CD14-positive monocyte (primary cell): Measurements from ENCODE around the gene TMEM182. TPM values are rescaled to one million over a fixed set of nuclear protein-coding genes. Genes with fewer than 3 reads are reported as not detected.

Experiments
- DNase-seq, 3 donors: peaks; one replicate each; pipeline ENCODE4 v3.0.0-alpha.2; 2011 to 2022
- H2AFZ ChIP-seq: 2 replicates; pipeline ENCODE4 v1.6.0; 2012; ENCODE audit warnings: mild to moderate bottlenecking, low read depth, low read length, inconsistent platforms; ENCODE audit not compliant: insufficient read depth, poor library complexity, severe bottlenecking
- H3K27ac ChIP-seq, 2 donors: 1 replicate in 1 of 2; 2 replicates in 1 of 2; pipeline ENCODE4 v1.5.1; 2012 to 2013; ENCODE audit warnings: low read length in 2 of 2, control low read depth in 1 of 2, inconsistent platforms in 1 of 2, low read depth in 1 of 2, mild to moderate bottlenecking in 1 of 2
- H3K27me3 ChIP-seq, 2 donors: one replicate each; pipeline versions ENCODE4 v1.6.0 to v1.6.1; 2011 to 2013; ENCODE audit warnings: low read length in 2 of 2; ENCODE audit not compliant: control insufficient read depth in 2 of 2, insufficient read depth in 2 of 2
- H3K36me3 ChIP-seq, 2 donors: replicated peaks in 1 of 2; 1 replicate in 1 of 2; 2 replicates in 1 of 2; pipeline versions ENCODE4 v1.5.1 to v1.6.1; 2012 to 2013; ENCODE audit warnings: low read length in 2 of 2, control low read depth in 1 of 2, inconsistent platforms in 1 of 2, mild to moderate bottlenecking in 1 of 2; ENCODE audit not compliant: insufficient read depth in 2 of 2, control insufficient read depth in 1 of 2
- H3K4me1 ChIP-seq, 2 donors: 1 replicate in 1 of 2; 2 replicates in 1 of 2; pipeline versions ENCODE4 v1.5.1 to v1.6.1; 2012 to 2013; ENCODE audit warnings: low read length in 2 of 2, control low read depth in 1 of 2, inconsistent platforms in 1 of 2, mild to moderate bottlenecking in 1 of 2, moderate library complexity in 1 of 2; ENCODE audit not compliant: insufficient read depth in 2 of 2, control insufficient read depth in 1 of 2
- H3K4me2 ChIP-seq: replicated peaks from 2 replicates; pipeline ENCODE3; 2012; ENCODE audit warnings: low read length, moderate library complexity, mild to moderate bottlenecking; ENCODE audit not compliant: poor library complexity, severe bottlenecking; ENCODE audit errors: extremely low read depth
- H3K4me3 ChIP-seq, 3 experiments: fragments of 200-600 bp in 1 of 3; sonication (generic) in 1 of 3; replicated peaks in 1 of 3; 1 replicate in 2 of 3; 2 replicates in 1 of 3; pipeline ENCODE4 v1.5.1; 2011 to 2013; ENCODE audit warnings: low read length in 3 of 3, mild to moderate bottlenecking in 3 of 3, control low read depth in 2 of 3, low read depth in 2 of 3, inconsistent platforms in 1 of 3, moderate library complexity in 1 of 3
- H3K79me2 ChIP-seq: 2 replicates; pipeline ENCODE4 v1.6.0; 2012; ENCODE audit warnings: mild to moderate bottlenecking, control low read depth, inconsistent platforms, low read length, moderate library complexity; ENCODE audit not compliant: insufficient read depth
- H3K9ac ChIP-seq: 2 replicates; pipeline ENCODE4 v1.6.0; 2017; ENCODE audit warnings: low read length, mild to moderate bottlenecking; ENCODE audit not compliant: insufficient read depth, poor library complexity, severe bottlenecking
- H3K9me3 ChIP-seq, 2 donors: replicated peaks in 1 of 2; 1 replicate in 1 of 2; 2 replicates in 1 of 2; pipeline versions ENCODE4 v1.5.1 to v1.6.1; 2012 to 2013; ENCODE audit warnings: low read length in 2 of 2, control low read depth in 1 of 2; ENCODE audit not compliant: control insufficient read depth in 1 of 2, insufficient read depth in 1 of 2
- H4K20me1 ChIP-seq: 2 replicates; pipeline ENCODE4 v1.6.0; 2012; ENCODE audit warnings: mild to moderate bottlenecking, low read length, control low read depth, moderate library complexity; ENCODE audit not compliant: insufficient read depth
- H3K27ac Mint-ChIP-seq, 7 donors: one replicate each; pipeline ENCODE4 v1.8.0; 2020; ENCODE audit warnings: mild to moderate bottlenecking in 7 of 7, mixed read lengths in 7 of 7, moderate library complexity in 6 of 7, inconsistent platforms in 2 of 7
- H3K27me3 Mint-ChIP-seq, 3 donors: one replicate each; pipeline ENCODE4 v1.8.0; 2021 to 2022; ENCODE audit warnings: low read depth in 3 of 3, mild to moderate bottlenecking in 3 of 3, mixed read lengths in 3 of 3, moderate library complexity in 3 of 3, inconsistent platforms in 1 of 3
- H3K36me3 Mint-ChIP-seq, 2 donors: one replicate each; pipeline ENCODE4 v1.8.0; 2020; ENCODE audit warnings: mixed read lengths in 2 of 2, inconsistent platforms in 1 of 2, mild to moderate bottlenecking in 1 of 2
- H3K4me1 Mint-ChIP-seq: one replicate; pipeline ENCODE4 v1.8.0; 2020; ENCODE audit warnings: mild to moderate bottlenecking, mixed read lengths
- H3K4me3 Mint-ChIP-seq, 2 donors: one replicate each; pipeline ENCODE4 v1.8.0; 2020; ENCODE audit warnings: mild to moderate bottlenecking in 2 of 2, mixed read lengths in 2 of 2, moderate library complexity in 1 of 2
- H3K9me3 Mint-ChIP-seq, 7 donors: one replicate each; pipeline ENCODE4 v1.8.0; 2020 to 2022; ENCODE audit warnings: mixed read lengths in 7 of 7, mild to moderate bottlenecking in 6 of 7, moderate library complexity in 6 of 7, inconsistent platforms in 2 of 7
- CTCF ChIP-seq: fragments of 200-600 bp; IDR thresholded peaks from one replicate; pipeline ENCODE4 v1.8.0; 2022; ENCODE audit warnings: antibody characterized with exemption, mild to moderate bottlenecking
- WGBS: methylation state at CpG from one replicate; pipeline ENCODE4 v1.1.5; 2013; ENCODE audit warnings: missing lambda C conversion rate; ENCODE audit not compliant: insufficient coverage; 5-methylcytosine and 5-hydroxymethylcytosine counted together
- intact Hi-C, 2 donors: fragments of 100-400 bp; cut with micrococcal nuclease; formaldehyde crosslinking; loops; one replicate each; pipeline versions ENCODE4 v1.15.0 to v1.15.1; 2023
- polyA plus RNA-seq, 3 donors: library from polyadenylated mRNA; depleted of rRNA in 1 of 3; unstranded in 2 of 3; stranded (reverse) in 1 of 3; fragments of 300-500 nt in 2 of 3; fragments of >200 nt in 1 of 3; fragmentation: Illumina TruSeq in 2 of 3; gene quantifications; 1 replicate in 2 of 3; 2 replicates in 1 of 3; pipeline ENCODE4 v1.2.3, GENCODE V29; 2012 to 2021

The TMEM182 gene
- polyA plus RNA-seq, 3 donors = 0.24 to 0.69 (median 0.28) TPM

GRCh38 chr2:102737431-102737830 is 24.4 kb upstream of the TMEM182 start:
- WGBS = no CpG with 5 or more reads among the region's 1 CpG

DNA sequence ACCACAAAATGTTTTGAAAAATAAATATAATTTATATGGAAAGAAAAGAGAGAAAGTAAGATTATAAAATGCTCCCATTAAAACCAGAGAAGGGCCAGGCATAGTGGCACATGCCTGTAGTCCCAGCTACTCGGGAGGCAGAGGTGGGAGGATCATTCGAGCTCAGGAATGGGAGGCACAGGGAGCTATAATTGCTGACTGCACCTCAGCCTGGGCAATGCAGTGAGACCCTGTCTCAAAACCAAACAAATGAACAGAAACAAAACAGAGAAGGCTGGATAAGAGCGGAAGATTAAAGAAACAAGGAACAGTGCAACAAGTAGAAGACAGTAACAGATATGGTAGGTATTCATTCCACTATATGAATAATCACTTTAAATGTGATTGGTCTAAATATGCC is 18.6 kb upstream of the TMEM182 start:
- no peak overlapping the region for H2AFZ ChIP-seq
- H3K27ac ChIP-seq = no peak overlapping the region
- no peaks in the 10 kb centered on the region for H4K20me1 ChIP-seq
- Mint-ChIP-seq H3K36me3 (no peaks in the 10 kb centered on the region), H3K27me3 (peaks cover 0 to 3% (median under 1%) of the 10 kb centered on the region in 3 donors), H3K4me1 (no peaks in the 10 kb centered on the region), H3K4me3 (no peak overlapping the region), H3K27ac (peak overlapping the region in 1 of 7 donors; percentile 74), H3K9me3 (peaks cover 0 to 4% (median 0%) of the 10 kb centered on the region in 7 donors)
- no peak overlapping the region for H3K4me3 ChIP-seq
- no peak for TF ChIP-seq CTCF
- no peaks in the 10 kb centered on the region for H3K9me3 ChIP-seq
- H3K27me3 ChIP-seq = no peaks in the 10 kb centered on the region
- DNase-seq = no peak
- H3K79me2 ChIP-seq = no peaks in the 10 kb centered on the region
- WGBS = 100% methylated on average over 2 of the region's 3 CpGs
- H3K36me3 ChIP-seq = no peaks in the 10 kb centered on the region
- H3K9ac ChIP-seq = no peak overlapping the region
- intact Hi-C loops = no loop called here
- no peak overlapping the region for H3K4me2 ChIP-seq
- H3K4me1 ChIP-seq = no peaks in the 10 kb centered on the region

More at GRCh38 chr2:102737431-102737830, 24.4 kb upstream of the TMEM182 start:
- Mint-ChIP-seq H3K4me3 (peak overlapping the region in 1 of 2 donors; percentile 98), H3K9me3 (no peaks in the 10 kb centered on the region), H3K36me3 (no peaks in the 10 kb centered on the region), H3K27me3 (peaks cover 0 to 5% (median 1%) of the 10 kb centered on the region in 3 donors), H3K27ac (no peak overlapping the region), H3K4me1 (peaks cover 25% of the 10 kb centered on the region)
- no peak for DNase-seq
- Histone ChIP-seq H3K4me3 (peak overlapping the region in 1 of 3 experiments; percentile 91), H3K36me3 (no peaks in the 10 kb centered on the region), H3K9me3 (no peaks in the 10 kb centered on the region), H3K27ac (no peak overlapping the region), H3K4me1 (peaks cover 11 to 20% of the 10 kb centered on the region in 2 donors), H2AFZ (peak overlapping the region; percentile 99), H3K4me2 (peak overlapping the region; percentile 88), H3K27me3 (no peaks in the 10 kb centered on the region), H4K20me1 (no peaks in the 10 kb centered on the region), H3K9ac (no peak overlapping the region), H3K79me2 (peaks cover 16% of the 10 kb centered on the region)
- intact Hi-C loops = no loop called here
- no peak for TF ChIP-seq CTCF
